Panc1 (cell line): Measurements from ENCODE around the gene RASL11B. TPM values are rescaled to one million over a fixed set of nuclear protein-coding genes. Genes with fewer than 3 reads are reported as not detected.

ENCODE experiments used
- ATAC-seq: fragments of 200-7000 bp; cut with Tn5 transposase; 2 replicates; pipeline ENCODE4 v1.9.1; 2020; ENCODE audit warnings: mild to moderate bottlenecking, moderate library complexity
- BruUV-seq: library from RNA; stranded (reverse); fragments of 400-500 nt; replicated peaks from 2 replicates; lab custom pipeline; 2021; lab: Mats Ljungman, UMichigan
- CTCF ChIA-PET: fragments of 300-600 bp; sonication (Branson Sonifier 250); formaldehyde crosslinking; loops from one replicate; lab custom pipeline; 2022; ENCODE audit warnings: antibody characterized with exemption; lab: Charles Lee
- POLR2A ChIA-PET: fragments of 300-600 bp; sonication (Branson Sonifier 250); formaldehyde crosslinking; loops from one replicate; lab custom pipeline; 2022; ENCODE audit warnings: antibody characterized with exemption; lab: Charles Lee
- DNase-seq: peaks from one replicate; pipeline ENCODE4 v3.0.0-alpha.2; 2010; ENCODE audit warnings: low read depth, low spot score
- H3K27ac ChIP-seq: 2 replicates; pipeline ENCODE4 v1.5.1; 2011; ENCODE audit warnings: mild to moderate bottlenecking, low read length, inconsistent platforms
- H3K27me3 ChIP-seq: fragments of 200-500 bp; sonication (Bioruptor generic); 2 replicates; pipeline ENCODE4 v1.6.0; 2014; ENCODE audit warnings: low read length, inconsistent platforms; ENCODE audit not compliant: control insufficient read depth, insufficient read depth
- H3K36me3 ChIP-seq: fragments of 200-500 bp; sonication (Bioruptor generic); 2 replicates; pipeline ENCODE4 v1.5.1; 2014; ENCODE audit warnings: inconsistent platforms, mild to moderate bottlenecking, low read length, moderate library complexity; ENCODE audit not compliant: control insufficient read depth, insufficient read depth
- H3K4me1 ChIP-seq: 2 replicates; pipeline ENCODE4 v1.5.1; 2011; ENCODE audit warnings: inconsistent platforms, mild to moderate bottlenecking, low read length, moderate library complexity; ENCODE audit not compliant: control insufficient read depth, insufficient read depth
- H3K4me3 ChIP-seq, 2 experiments: 2 replicates each; pipeline ENCODE4 v1.5.1; 2011 to 2012; ENCODE audit warnings: low read depth in 2 of 2, low read length in 2 of 2, mild to moderate bottlenecking in 2 of 2, inconsistent platforms in 1 of 2, moderate library complexity in 1 of 2
- H3K9me3 ChIP-seq: fragments of 200-500 bp; sonication (Bioruptor generic); 2 replicates; pipeline ENCODE4 v1.5.1; 2014; ENCODE audit warnings: low read depth, mild to moderate bottlenecking, inconsistent platforms, low read length, moderate library complexity; ENCODE audit not compliant: control insufficient read depth, insufficient read depth
- POLR2AphosphoS5 ChIP-seq: IDR thresholded peaks from 2 replicates; pipeline ENCODE4 v1.6.1; 2012; ENCODE audit warnings: mild to moderate bottlenecking, low read depth, low read length, moderate library complexity
- REST ChIP-seq, 2 experiments: IDR thresholded peaks; 2 replicates each; pipeline ENCODE4 v1.6.1; 2011 to 2012; ENCODE audit warnings: low read depth in 2 of 2, control low read depth in 1 of 2, low read length in 1 of 2, mild to moderate bottlenecking in 1 of 2, moderate library complexity in 1 of 2; ENCODE audit not compliant: insufficient read depth in 1 of 2
- SIN3A ChIP-seq: IDR thresholded peaks from 2 replicates; pipeline ENCODE4 v1.6.1; 2012; ENCODE audit warnings: low read depth, mild to moderate bottlenecking, low read length, moderate library complexity, borderline replicate concordance; ENCODE audit not compliant: insufficient read depth
- TCF7L2 ChIP-seq: IDR thresholded peaks from 2 replicates; pipeline ENCODE4 v1.6.1; 2011; ENCODE audit warnings: mild to moderate bottlenecking, low read depth, low read length, inconsistent platforms
- in situ Hi-C: cut with HindIII; loops from 2 replicates; pipeline ENCODE4 v1.10.0; 2016; ENCODE audit warnings: low sequenced_read_pairs, low pct_unique_long_range_greater_than_20kb
- intact Hi-C: fragments of 100-400 bp; cut with micrococcal nuclease; formaldehyde crosslinking; loops from one replicate; pipeline ENCODE4 v1.10.0; 2022; ENCODE audit not compliant: unreplicated experiment
- total RNA-seq: library from RNA; stranded (reverse); gene quantifications from one replicate; pipeline ENCODE4 v1.2.1, GENCODE V29; 2021; ENCODE audit not compliant: unreplicated experiment
- TF ChIP-seq, protein P1 (sequence below): fragments of 450-650 bp; IDR thresholded peaks from 2 replicates; pipeline ENCODE4 v1.5.1; 2017; ENCODE audit warnings: mild to moderate bottlenecking

Gene RASL11B
- total RNA-seq, 1 experiment from 2014 or later: 0.21 TPM

- no peak overlapping the region for H3K4me3 ChIP-seq
- no peaks in the 10 kb centered on the region for H3K9me3 ChIP-seq
- H3K36me3 ChIP-seq: no peaks in the 10 kb centered on the region
- in situ Hi-C loops (no loop called here), intact Hi-C loops (no loop called here)
- no peaks in the 10 kb centered on the region for H3K27me3 ChIP-seq
- CTCF ChIA-PET: no interaction called here
- no TSS peak for BruUV-seq
- ATAC-seq (no peak), DNase-seq (no peak)
- H3K4me1 ChIP-seq: no peaks in the 10 kb centered on the region
- POLR2A ChIA-PET: no interaction called here
- TF ChIP-seq POLR2AphosphoS5 (no peak), REST (IDR thresholded peaks at IDR 0.05; ENCODE audit: insufficient read depth in 1 of 2, low read depth in 2 of 2, low read length in 1 of 2) (no peak), TCF7L2 (no peak), SIN3A (no peak)
- TF ChIP-seq, protein P1, sequence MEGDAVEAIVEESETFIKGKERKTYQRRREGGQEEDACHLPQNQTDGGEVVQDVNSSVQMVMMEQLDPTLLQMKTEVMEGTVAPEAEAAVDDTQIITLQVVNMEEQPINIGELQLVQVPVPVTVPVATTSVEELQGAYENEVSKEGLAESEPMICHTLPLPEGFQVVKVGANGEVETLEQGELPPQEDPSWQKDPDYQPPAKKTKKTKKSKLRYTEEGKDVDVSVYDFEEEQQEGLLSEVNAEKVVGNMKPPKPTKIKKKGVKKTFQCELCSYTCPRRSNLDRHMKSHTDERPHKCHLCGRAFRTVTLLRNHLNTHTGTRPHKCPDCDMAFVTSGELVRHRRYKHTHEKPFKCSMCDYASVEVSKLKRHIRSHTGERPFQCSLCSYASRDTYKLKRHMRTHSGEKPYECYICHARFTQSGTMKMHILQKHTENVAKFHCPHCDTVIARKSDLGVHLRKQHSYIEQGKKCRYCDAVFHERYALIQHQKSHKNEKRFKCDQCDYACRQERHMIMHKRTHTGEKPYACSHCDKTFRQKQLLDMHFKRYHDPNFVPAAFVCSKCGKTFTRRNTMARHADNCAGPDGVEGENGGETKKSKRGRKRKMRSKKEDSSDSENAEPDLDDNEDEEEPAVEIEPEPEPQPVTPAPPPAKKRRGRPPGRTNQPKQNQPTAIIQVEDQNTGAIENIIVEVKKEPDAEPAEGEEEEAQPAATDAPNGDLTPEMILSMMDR: no peak
- no peak overlapping the region for H3K27ac ChIP-seq
Measured at GRCh38 chr4:52822583-52822971, 39.5 kb upstream of the RASL11B start.

DNA sequence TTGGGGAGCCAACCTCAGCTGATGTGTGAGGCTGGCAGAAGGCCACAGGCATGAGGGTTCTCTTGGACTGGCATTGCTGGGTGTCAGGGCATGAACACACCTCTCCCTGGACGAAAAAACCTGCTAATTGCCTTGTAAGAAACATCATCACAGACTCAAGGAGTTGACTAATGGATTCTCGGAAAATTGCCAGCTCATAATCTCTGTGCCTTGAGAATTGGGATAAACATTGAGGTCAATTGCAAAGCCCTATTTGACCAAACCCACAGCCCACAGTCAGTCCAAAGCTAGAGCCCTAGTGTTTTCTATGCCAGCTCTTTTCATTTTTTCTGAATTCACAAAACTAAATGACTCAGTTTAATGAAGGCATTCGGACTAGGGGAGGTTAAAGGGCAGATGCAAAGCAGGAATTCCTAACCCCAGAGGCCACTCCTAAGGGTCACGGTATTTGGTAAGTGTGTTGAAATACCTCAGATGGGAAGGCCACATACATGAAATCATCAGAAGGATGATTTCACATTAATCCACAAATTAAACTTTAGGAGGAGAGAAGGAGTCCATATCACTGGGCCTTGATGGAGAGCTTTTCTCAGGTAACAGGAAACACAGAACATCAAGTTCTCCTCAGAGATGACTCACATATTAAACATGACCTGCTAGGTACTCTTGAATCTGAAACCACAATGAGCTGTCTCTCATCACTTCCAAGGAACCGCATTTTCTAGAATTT, 39.0 kb upstream of the RASL11B start:
- no peaks in the 10 kb centered on the region for H3K4me1 ChIP-seq
- H3K9me3 ChIP-seq: no peaks in the 10 kb centered on the region
- TF ChIP-seq, protein P1: no peak
- TF ChIP-seq POLR2AphosphoS5 (no peak), TCF7L2 (no peak), SIN3A (no peak), REST (IDR thresholded peaks at IDR 0.05; ENCODE audit: insufficient read depth in 1 of 2, low read depth in 2 of 2, low read length in 1 of 2) (no peak)
- H3K27ac ChIP-seq: no peak overlapping the region
- in situ Hi-C loops: no loop called here
- DNase-seq: no peak
- POLR2A ChIA-PET: no interaction called here
- ATAC-seq: no peak
- H3K36me3 ChIP-seq: no peaks in the 10 kb centered on the region
- H3K4me3 ChIP-seq: no peak overlapping the region
- CTCF ChIA-PET: no interaction called here
- no TSS peak for BruUV-seq
- H3K27me3 ChIP-seq: no peaks in the 10 kb centered on the region
- intact Hi-C loops: no loop called here
